Activated T-helper 9 cell treated with anti-CD3 and anti-CD28 coated beads, Interleukin-2, amount 50 U/mL, for 16 hours (primary cell): ENCODE results near the gene TSPAN14.

Experiments used
- DNase-seq: peaks from one replicate; pipeline ENCODE4 v3.0.0-alpha.2; 2020; ENCODE audit warnings: low read depth

Gene TSPAN14

GRCh38 chr10:80455461-80456349 is 1.6 kb downstream of the TSPAN14 start:
- DNase-seq, result no peak

- no peak for DNase-seq
Measured at GRCh38 chr10:80457554-80458262, 3.6 kb downstream of the TSPAN14 start.

GRCh38 chr10:80458263-80458625 is 4.1 kb downstream of the TSPAN14 start:
- no peak for DNase-seq

- no peak for DNase-seq
Measured at GRCh38 chr10:80458638-80459037, 4.5 kb downstream of the TSPAN14 start.

GRCh38 chr10:80459047-80459865 is 5.1 kb downstream of the TSPAN14 start:
- peak; percentile 56 for DNase-seq

- DNase-seq, result no peak
Measured at GRCh38 chr10:80460399-80461207, 6.5 kb downstream of the TSPAN14 start.

GRCh38 chr10:80461208-80462183 is 7.4 kb downstream of the TSPAN14 start:
- no peak for DNase-seq

GRCh38 chr10:80462299-80462980 is 8.3 kb downstream of the TSPAN14 start:
- DNase-seq, result no peak

- DNase-seq, result no peak
Measured at GRCh38 chr10:80462981-80463741, 9.1 kb downstream of the TSPAN14 start.

- DNase-seq, result no peak
Measured at GRCh38 chr10:80463868-80464267, 9.8 kb downstream of the TSPAN14 start.

GRCh38 chr10:80464557-80465450 is 10.7 kb downstream of the TSPAN14 start:
- DNase-seq, result no peak

- DNase-seq, result no peak
Measured at GRCh38 chr10:80465451-80465835, 11.3 kb downstream of the TSPAN14 start.

- DNase-seq, result no peak
Measured at GRCh38 chr10:80465839-80466590, 11.9 kb downstream of the TSPAN14 start.

- DNase-seq, result no peak
Measured at GRCh38 chr10:80466724-80467326, 12.7 kb downstream of the TSPAN14 start.

- DNase-seq, result no peak
Measured at GRCh38 chr10:80468002-80468401, 13.9 kb downstream of the TSPAN14 start.

- DNase-seq, result no peak
Measured at GRCh38 chr10:80468806-80469421, 14.8 kb downstream of the TSPAN14 start.
